WTC11 (cell line): ENCODE results near the gene NDUFS7. TPM values are rescaled to one million over a fixed set of nuclear protein-coding genes. Genes with fewer than 3 reads are reported as not detected.

ENCODE experiments used
- ATAC-seq: fragments of 200-7000 bp; cut with Tn5 transposase; 2 replicates; pipeline ENCODE4 v1.10.0; 2021; ENCODE audit warnings: mild to moderate bottlenecking, moderate library complexity
- CTCF ChIA-PET: fragments of 300-600 bp; sonication (Branson Sonifier 250); formaldehyde crosslinking; loops from one replicate; lab custom pipeline; 2021; ENCODE audit warnings: antibody characterized with exemption; lab: Charles Lee
- POLR2A ChIA-PET: fragments of 350-600 bp; sonication (Branson Sonifier 250); formaldehyde crosslinking; loops from one replicate; lab custom pipeline; 2021; ENCODE audit warnings: antibody characterized with exemption; lab: Charles Lee
- DNase-seq: peaks from one replicate; pipeline ENCODE4 v3.0.0; 2021; ENCODE audit warnings: low spot score
- H3K27ac Mint-ChIP-seq: 2 replicates; pipeline ENCODE4 v1.8.0; 2021; ENCODE audit warnings: mixed read lengths
- H3K27me3 Mint-ChIP-seq: 2 replicates; pipeline ENCODE4 v1.8.0; 2021; ENCODE audit warnings: low read depth, mild to moderate bottlenecking, moderate library complexity, mixed read lengths
- H3K36me3 Mint-ChIP-seq: 2 replicates; pipeline ENCODE4 v1.8.0; 2021; ENCODE audit warnings: mixed read lengths
- H3K4me1 Mint-ChIP-seq: 2 replicates; pipeline ENCODE4 v1.8.0; 2022; ENCODE audit warnings: mixed read lengths
- H3K4me3 Mint-ChIP-seq: 2 replicates; pipeline ENCODE4 v1.8.0; 2021; ENCODE audit warnings: mild to moderate bottlenecking, moderate library complexity, mixed read lengths
- H3K9me3 Mint-ChIP-seq: 2 replicates; pipeline ENCODE4 v1.8.0; 2021; ENCODE audit warnings: mixed read lengths
- AR ChIP-seq: fragments of 250-450 bp; sonication (Bioruptor Pico); IDR thresholded peaks from 2 replicates; pipeline ENCODE4 v1.9.0; 2021; ENCODE audit warnings: mild to moderate bottlenecking
- ATF1 ChIP-seq: sonication (generic); formaldehyde crosslinking; IDR thresholded peaks from 2 replicates; pipeline ENCODE4 v1.8.1; 2023; ENCODE audit warnings: mild to moderate bottlenecking, moderate library complexity, missing genetic modification reagents
- ELF4 ChIP-seq: sonication (generic); formaldehyde crosslinking; IDR thresholded peaks from 2 replicates; pipeline ENCODE4 v1.8.1; 2022; ENCODE audit warnings: low read depth, mild to moderate bottlenecking, moderate library complexity, missing genetic modification reagents
- FOXJ3 ChIP-seq: sonication (generic); formaldehyde crosslinking; IDR thresholded peaks from 2 replicates; pipeline ENCODE4 v1.9.0; 2021; ENCODE audit warnings: missing genetic modification reagents, mild to moderate bottlenecking, borderline replicate concordance
- FOXP1 ChIP-seq: sonication (generic); formaldehyde crosslinking; IDR thresholded peaks from 2 replicates; pipeline ENCODE4 v1.8.0; 2022; ENCODE audit warnings: missing genetic modification reagents, mild to moderate bottlenecking, moderate library complexity, borderline replicate concordance
- GABPB1 ChIP-seq: sonication (generic); formaldehyde crosslinking; IDR thresholded peaks from 2 replicates; pipeline ENCODE4 v1.8.1; 2023; ENCODE audit warnings: mild to moderate bottlenecking, missing genetic modification reagents
- NR1H2 ChIP-seq: sonication (generic); formaldehyde crosslinking; IDR thresholded peaks from 2 replicates; pipeline ENCODE4 v1.9.0; 2021; ENCODE audit warnings: mild to moderate bottlenecking, moderate library complexity, missing genetic modification reagents
- RORB ChIP-seq: fragments of 250-450 bp; sonication (Bioruptor Pico); IDR thresholded peaks from 2 replicates; pipeline ENCODE4 v1.9.0; 2021; ENCODE audit warnings: mild to moderate bottlenecking
- SP1 ChIP-seq: sonication (generic); formaldehyde crosslinking; conservative IDR thresholded peaks from 2 replicates; pipeline ENCODE4 v1.8.1; 2022; ENCODE audit warnings: missing genetic modification reagents
- TEAD4 ChIP-seq: sonication (generic); formaldehyde crosslinking; IDR thresholded peaks from 2 replicates; pipeline ENCODE4 v1.8.0; 2022; ENCODE audit warnings: mild to moderate bottlenecking, missing genetic modification reagents
- TP53 ChIP-seq: sonication (generic); formaldehyde crosslinking; IDR thresholded peaks from 2 replicates; pipeline ENCODE4 v1.8.1; 2023; ENCODE audit warnings: mild to moderate bottlenecking, missing genetic modification reagents
- USF2 ChIP-seq: sonication (generic); formaldehyde crosslinking; IDR thresholded peaks from 2 replicates; pipeline ENCODE4 v1.8.1; 2023; ENCODE audit warnings: mild to moderate bottlenecking, missing genetic modification reagents, moderate library complexity
- ZNF281 ChIP-seq: sonication (generic); formaldehyde crosslinking; IDR thresholded peaks from 2 replicates; pipeline ENCODE4 v1.8.0; 2023; ENCODE audit warnings: mild to moderate bottlenecking, missing genetic modification reagents
- total RNA-seq: library from RNA; stranded (reverse); gene quantifications from 3 replicates; pipeline ENCODE4 v1.2.3, GENCODE V29; 2021
- TF ChIP-seq, protein P1 (sequence below): sonication (generic); formaldehyde crosslinking; IDR thresholded peaks from 2 replicates; pipeline ENCODE4 v1.8.0; 2023; ENCODE audit warnings: missing genetic modification reagents
- TF ChIP-seq, protein P2 (sequence below): sonication (generic); formaldehyde crosslinking; IDR thresholded peaks from 2 replicates; pipeline ENCODE4 v1.8.1; 2023; ENCODE audit warnings: mild to moderate bottlenecking, moderate library complexity, missing genetic modification reagents
- TF ChIP-seq, protein P3 (sequence below): sonication (generic); formaldehyde crosslinking; IDR thresholded peaks from 2 replicates; pipeline ENCODE4 v1.8.1; 2023; ENCODE audit warnings: mild to moderate bottlenecking, missing genetic modification reagents

NDUFS7 gene
- total RNA-seq, 1 experiment from 2014 or later, result 136 TPM

GRCh38 chr19:1435378-1435989 is 51.8 kb downstream of the NDUFS7 start:
- TF ChIP-seq ATF1 (no peak), RORB (CRISPR knock-in tag) (no peak), AR (CRISPR knock-in tag) (no peak), NR1H2 (CRISPR knock-in tag) (no peak), TP53 (CRISPR knock-in tag) (no peak), ELF4 (CRISPR knock-in tag) (no peak), FOXJ3 (CRISPR knock-in tag) (no peak), FOXP1 (CRISPR knock-in tag) (no peak), SP1 (CRISPR knock-in tag) (no peak), USF2 (CRISPR knock-in tag) (no peak), TEAD4 (CRISPR knock-in tag) (no peak), ZNF281 (CRISPR knock-in tag) (no peak), GABPB1 (CRISPR knock-in tag) (no peak)
- TF ChIP-seq, protein P1, sequence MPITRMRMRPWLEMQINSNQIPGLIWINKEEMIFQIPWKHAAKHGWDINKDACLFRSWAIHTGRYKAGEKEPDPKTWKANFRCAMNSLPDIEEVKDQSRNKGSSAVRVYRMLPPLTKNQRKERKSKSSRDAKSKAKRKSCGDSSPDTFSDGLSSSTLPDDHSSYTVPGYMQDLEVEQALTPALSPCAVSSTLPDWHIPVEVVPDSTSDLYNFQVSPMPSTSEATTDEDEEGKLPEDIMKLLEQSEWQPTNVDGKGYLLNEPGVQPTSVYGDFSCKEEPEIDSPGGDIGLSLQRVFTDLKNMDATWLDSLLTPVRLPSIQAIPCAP (CRISPR knock-in tag), result no peak
- TF ChIP-seq, protein P2, sequence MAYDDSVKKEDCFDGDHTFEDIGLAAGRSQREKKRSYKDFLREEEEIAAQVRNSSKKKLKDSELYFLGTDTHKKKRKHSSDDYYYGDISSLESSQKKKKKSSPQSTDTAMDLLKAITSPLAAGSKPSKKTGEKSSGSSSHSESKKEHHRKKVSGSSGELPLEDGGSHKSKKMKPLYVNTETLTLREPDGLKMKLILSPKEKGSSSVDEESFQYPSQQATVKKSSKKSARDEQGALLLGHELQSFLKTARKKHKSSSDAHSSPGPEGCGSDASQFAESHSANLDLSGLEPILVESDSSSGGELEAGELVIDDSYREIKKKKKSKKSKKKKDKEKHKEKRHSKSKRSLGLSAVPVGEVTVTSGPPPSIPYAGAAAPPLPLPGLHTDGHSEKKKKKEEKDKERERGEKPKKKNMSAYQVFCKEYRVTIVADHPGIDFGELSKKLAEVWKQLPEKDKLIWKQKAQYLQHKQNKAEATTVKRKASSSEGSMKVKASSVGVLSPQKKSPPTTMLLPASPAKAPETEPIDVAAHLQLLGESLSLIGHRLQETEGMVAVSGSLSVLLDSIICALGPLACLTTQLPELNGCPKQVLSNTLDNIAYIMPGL, result no peak
- TF ChIP-seq, protein P3, sequence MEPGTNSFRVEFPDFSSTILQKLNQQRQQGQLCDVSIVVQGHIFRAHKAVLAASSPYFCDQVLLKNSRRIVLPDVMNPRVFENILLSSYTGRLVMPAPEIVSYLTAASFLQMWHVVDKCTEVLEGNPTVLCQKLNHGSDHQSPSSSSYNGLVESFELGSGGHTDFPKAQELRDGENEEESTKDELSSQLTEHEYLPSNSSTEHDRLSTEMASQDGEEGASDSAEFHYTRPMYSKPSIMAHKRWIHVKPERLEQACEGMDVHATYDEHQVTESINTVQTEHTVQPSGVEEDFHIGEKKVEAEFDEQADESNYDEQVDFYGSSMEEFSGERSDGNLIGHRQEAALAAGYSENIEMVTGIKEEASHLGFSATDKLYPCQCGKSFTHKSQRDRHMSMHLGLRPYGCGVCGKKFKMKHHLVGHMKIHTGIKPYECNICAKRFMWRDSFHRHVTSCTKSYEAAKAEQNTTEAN (CRISPR knock-in tag), result no peak
- no peak overlapping the region for H3K4me3 Mint-ChIP-seq
- ATAC-seq, result no peak
- peak overlapping the region; percentile 91 for H3K27ac Mint-ChIP-seq
- no peak for DNase-seq
- ChIA-PET POLR2A (interaction anchor here (1.0 kb wide), 1 partner anchor 27 kb away, joined by 3 read pairs; no protein-coding TSS in a partner anchor), CTCF (interaction anchor here (1.1 kb wide), 1 partner anchor 32 kb away, joined by 3 read pairs; no protein-coding TSS in a partner anchor)
- H3K36me3 Mint-ChIP-seq, result peaks cover 38% of the 10 kb centered on the region
- H3K27me3 Mint-ChIP-seq, result no peaks in the 10 kb centered on the region
- peaks cover 9% of the 10 kb centered on the region for H3K4me1 Mint-ChIP-seq
- no peaks in the 10 kb centered on the region for H3K9me3 Mint-ChIP-seq
